Neural cell (in vitro differentiated cells): ENCODE measurements around the gene NEDD9. TPM values are rescaled to one million over a fixed set of nuclear protein-coding genes. Genes with fewer than 3 reads are reported as not detected.

ENCODE experiments used
- H2AFZ ChIP-seq: fragments of 200-600, 300-800 bp; sonication (generic), shearing (Covaris generic); 2 replicates; pipeline ENCODE4 v1.6.0; 2014; ENCODE audit warnings: low read depth, mild to moderate bottlenecking, antibody characterized with exemption, low read length, moderate library complexity
- H3F3A ChIP-seq: fragments of 200-600 bp; shearing (Covaris generic); 2 replicates; pipeline ENCODE4 v1.6.1; 2016; ENCODE audit warnings: mild to moderate bottlenecking, moderate library complexity, mixed read lengths, antibody characterized with exemption, low read length; ENCODE audit not compliant: insufficient read depth, poor library complexity, severe bottlenecking
- H3K27ac ChIP-seq: fragments of 200-600, 300-800 bp; sonication (generic), shearing (Covaris generic); 2 replicates; pipeline ENCODE4 v1.5.1; 2014; ENCODE audit warnings: mild to moderate bottlenecking, low read length, moderate library complexity
- H3K27me3 ChIP-seq: fragments of 300-800, 200-600 bp; sonication (generic), shearing (Covaris generic); 2 replicates; pipeline ENCODE4 v1.6.0; 2014; ENCODE audit warnings: mild to moderate bottlenecking, low read depth, low read length, moderate library complexity; ENCODE audit not compliant: insufficient read depth
- H3K36me3 ChIP-seq: fragments of 300-800, 200-600 bp; sonication (generic), shearing (Covaris generic); 2 replicates; pipeline ENCODE4 v1.5.1; 2014; ENCODE audit warnings: mild to moderate bottlenecking, antibody characterized with exemption, low read length, moderate library complexity; ENCODE audit not compliant: insufficient read depth
- H3K4me2 ChIP-seq: fragments of 300-800, 200-600 bp; sonication (generic), shearing (Covaris generic); 2 replicates; pipeline ENCODE4 v1.6.0; 2014; ENCODE audit warnings: mild to moderate bottlenecking, low read length
- H3K4me3 ChIP-seq: fragments of 300-800, 200-600 bp; sonication (generic), shearing (Covaris generic); 2 replicates; pipeline ENCODE4 v1.5.1; 2014; ENCODE audit warnings: mild to moderate bottlenecking, low read length, moderate library complexity
- H3K79me2 ChIP-seq: fragments of 200-600 bp; shearing (Covaris generic); replicated peaks from 2 replicates; pipeline ENCODE4 v1.6.0; 2014; ENCODE audit warnings: mild to moderate bottlenecking, low read length, moderate library complexity; ENCODE audit not compliant: insufficient read depth
- H3K9ac ChIP-seq: fragments of 300-800, 200-600 bp; sonication (generic), shearing (Covaris generic); 2 replicates; pipeline ENCODE4 v1.6.1; 2016; ENCODE audit warnings: mild to moderate bottlenecking, low read length, mixed read lengths
- H3K9me2 ChIP-seq: fragments of 200-600 bp; shearing (Covaris generic); 2 replicates; pipeline ENCODE4 v1.6.1; 2016; ENCODE audit warnings: mild to moderate bottlenecking, low read length, mixed read lengths; ENCODE audit not compliant: insufficient read depth
- H3K9me3 ChIP-seq: fragments of 200-600, 300-800 bp; sonication (generic), shearing (Covaris generic); 2 replicates; pipeline ENCODE4 v1.6.1; 2016; ENCODE audit warnings: mild to moderate bottlenecking, mixed run types, low read length, moderate library complexity, mixed read lengths
- H4K20me1 ChIP-seq: fragments of 200-600 bp; shearing (Covaris generic); 2 replicates; pipeline ENCODE4 v1.6.1; 2016; ENCODE audit warnings: mild to moderate bottlenecking, mixed run types; ENCODE audit not compliant: insufficient read depth
- CTCF ChIP-seq: fragments of 450-650 bp; IDR thresholded peaks from 2 replicates; pipeline ENCODE4 v1.5.1; 2014; ENCODE audit warnings: antibody characterized with exemption, mild to moderate bottlenecking, moderate library complexity; ENCODE audit not compliant: poor library complexity, severe bottlenecking
- EP300 ChIP-seq: fragments of 450-650 bp; conservative IDR thresholded peaks from 2 replicates; pipeline ENCODE4 v1.6.1; 2014; ENCODE audit warnings: antibody characterized with exemption, mild to moderate bottlenecking, moderate library complexity; ENCODE audit not compliant: poor library complexity, severe bottlenecking
- EZH2 ChIP-seq: fragments of 200-600, 300-800 bp; shearing (Covaris generic), sonication (generic); IDR thresholded peaks from 2 replicates; pipeline ENCODE4 v1.6.1; 2014; ENCODE audit warnings: antibody characterized with exemption, low read length, borderline replicate concordance, mild to moderate bottlenecking; ENCODE audit not compliant: insufficient read depth, poor library complexity, severe bottlenecking
- MXI1 ChIP-seq: fragments of 450-650 bp; conservative IDR thresholded peaks from 2 replicates; pipeline ENCODE4 v1.6.1; 2014; ENCODE audit warnings: antibody characterized with exemption, mild to moderate bottlenecking; ENCODE audit not compliant: poor library complexity, severe bottlenecking
- POLR2AphosphoS5 ChIP-seq: IDR thresholded peaks from 2 replicates; pipeline ENCODE4 v1.6.1; 2012
- RAD21 ChIP-seq: fragments of 450-650 bp; conservative IDR thresholded peaks from 2 replicates; pipeline ENCODE4 v1.6.1; 2014; ENCODE audit warnings: antibody characterized with exemption, mild to moderate bottlenecking, moderate library complexity
- REST ChIP-seq: IDR thresholded peaks from 2 replicates; pipeline ENCODE4 v1.6.1; 2012; ENCODE audit warnings: borderline replicate concordance
- SMC3 ChIP-seq: fragments of 450-650 bp; conservative IDR thresholded peaks from 2 replicates; pipeline ENCODE4 v1.6.1; 2014; ENCODE audit warnings: antibody characterized with exemption, mild to moderate bottlenecking, moderate library complexity; ENCODE audit not compliant: poor library complexity
- TAF1 ChIP-seq: IDR thresholded peaks from 2 replicates; pipeline ENCODE4 v1.6.1; 2012; ENCODE audit warnings: low read depth
- polyA plus RNA-seq: library from polyadenylated mRNA; depleted of rRNA; stranded (reverse); fragments of >200 nt; gene quantifications from 2 replicates; pipeline ENCODE4 v1.2.3, GENCODE V29; 2014

NEDD9 gene
- polyA plus RNA-seq, 1 donor from 2014 or later: 0.11 TPM

DNA sequence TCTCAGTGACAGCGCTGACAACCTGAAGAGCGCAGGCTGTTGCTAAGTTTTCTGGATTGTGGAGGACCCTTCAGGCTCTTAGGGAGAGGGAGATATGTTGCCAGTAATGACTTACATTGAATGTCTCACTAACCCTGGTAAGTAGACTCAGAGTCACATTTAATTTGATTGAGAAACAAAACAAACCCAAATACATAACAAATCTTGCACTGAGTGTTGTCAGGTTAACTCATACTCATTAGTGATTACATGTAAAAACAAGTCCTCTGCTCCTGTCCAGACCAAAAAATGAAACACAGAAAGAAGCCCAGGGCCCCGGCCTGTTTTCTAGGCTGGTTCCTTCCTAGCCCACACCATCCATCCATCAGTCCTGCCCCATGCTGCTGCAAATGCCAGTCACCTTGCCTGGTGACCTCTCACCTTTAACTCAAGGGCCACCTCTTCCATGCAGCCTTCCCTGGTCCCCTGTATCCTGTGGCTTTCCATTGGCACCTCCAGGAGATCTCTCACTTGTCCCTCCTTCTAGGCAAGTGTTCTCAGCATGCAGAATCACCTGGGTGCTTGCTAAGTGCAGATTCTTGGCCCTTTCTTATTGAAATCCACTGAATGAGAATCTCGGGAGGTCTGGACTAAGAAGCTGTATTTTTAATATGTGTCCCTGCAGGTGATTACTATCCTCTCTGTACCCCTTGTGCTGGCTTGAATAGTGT is 86.2 kb downstream of the NEDD9 start:
- Histone ChIP-seq H3K27ac (no peak overlapping the region), H3K79me2 (no peaks in the 10 kb centered on the region), H3K4me2 (no peak overlapping the region), H3K36me3 (no peaks in the 10 kb centered on the region), H4K20me1 (no peaks in the 10 kb centered on the region), H3F3A (no peaks in the 10 kb centered on the region), H3K9ac (no peak overlapping the region), H3K27me3 (no peaks in the 10 kb centered on the region), H3K9me3 (no peaks in the 10 kb centered on the region), H3K9me2 (no peaks in the 10 kb centered on the region), H3K4me3 (no peak overlapping the region), H2AFZ (no peak overlapping the region)
- TF ChIP-seq REST: no peak
- no peak for TF ChIP-seq SMC3
- no peak for TF ChIP-seq RAD21
- no peak for TF ChIP-seq EP300
- TF ChIP-seq MXI1: no peak
- TF ChIP-seq POLR2AphosphoS5: no peak
- TF ChIP-seq EZH2: no peak
- no peak for TF ChIP-seq CTCF

- no peak overlapping the region for H3K4me2 ChIP-seq
- no peaks in the 10 kb centered on the region for H3K9me2 ChIP-seq
- no peaks in the 10 kb centered on the region for H3K36me3 ChIP-seq
- no peaks in the 10 kb centered on the region for H3K79me2 ChIP-seq
- no peak overlapping the region for H2AFZ ChIP-seq
- no peaks in the 10 kb centered on the region for H4K20me1 ChIP-seq
- H3K27ac ChIP-seq: no peak overlapping the region
- H3K9ac ChIP-seq: no peak overlapping the region
- no peak for TF ChIP-seq REST
- TF ChIP-seq POLR2AphosphoS5: no peak
- peak; percentile 89 for TF ChIP-seq CTCF
- TF ChIP-seq EP300: no peak
- TF ChIP-seq MXI1: no peak
- peak; percentile 88 for TF ChIP-seq RAD21
- no peak for TF ChIP-seq TAF1
- no peak for TF ChIP-seq EZH2
- peak; percentile 96 for TF ChIP-seq SMC3
- no peaks in the 10 kb centered on the region for H3K9me3 ChIP-seq
- no peak overlapping the region for H3K4me3 ChIP-seq
- no peaks in the 10 kb centered on the region for H3F3A ChIP-seq
- no peaks in the 10 kb centered on the region for H3K27me3 ChIP-seq
Observed at GRCh38 chr6:11144393-11144851, 88.0 kb downstream of the NEDD9 start.
